ENCODE results near the gene EPHA2.

Gene EPHA2

GRCh38 chr1:16120407-16120806 is 35.5 kb downstream of the EPHA2 start:
- Mint-ChIP-seq H3K36me3 (ENCODE audit: low read depth) (no peaks in the 10 kb centered on the region), H3K27me3 (peaks cover 6% of the 10 kb centered on the region), H3K27ac (no peak overlapping the region), H3K4me1 (peaks cover 14% of the 10 kb centered on the region), H3K9me3 (no peaks in the 10 kb centered on the region), H3K4me3 (no peak overlapping the region)
- ATAC-seq (no peak), DNase-seq (no peak)

GRCh38 chr1:16119926-16120325 is 35.9 kb downstream of the EPHA2 start:
- DNase-seq (no peak), ATAC-seq (no peak)
- Mint-ChIP-seq H3K36me3 (ENCODE audit: low read depth) (no peaks in the 10 kb centered on the region), H3K9me3 (no peaks in the 10 kb centered on the region), H3K4me1 (peaks cover 14% of the 10 kb centered on the region), H3K27ac (no peak overlapping the region), H3K27me3 (peaks cover 6% of the 10 kb centered on the region), H3K4me3 (no peak overlapping the region)

GRCh38 chr1:16119504-16119903 is 36.4 kb downstream of the EPHA2 start:
- peaks cover 6% of the 10 kb centered on the region for H3K27me3 Mint-ChIP-seq
- H3K4me3 Mint-ChIP-seq = no peak overlapping the region
- DNase-seq (no peak), ATAC-seq (no peak)
- H3K36me3 Mint-ChIP-seq (ENCODE audit: low read depth) = no peaks in the 10 kb centered on the region
- H3K9me3 Mint-ChIP-seq = no peaks in the 10 kb centered on the region
- peaks cover 14% of the 10 kb centered on the region for H3K4me1 Mint-ChIP-seq
- H3K27ac Mint-ChIP-seq = no peak overlapping the region

- Mint-ChIP-seq H3K27ac (no peak overlapping the region), H3K36me3 (ENCODE audit: low read depth) (no peaks in the 10 kb centered on the region), H3K4me3 (no peak overlapping the region), H3K9me3 (no peaks in the 10 kb centered on the region), H3K27me3 (peaks cover 6% of the 10 kb centered on the region), H3K4me1 (peaks cover 12% of the 10 kb centered on the region)
- no peak for DNase-seq
- ATAC-seq = no peak
Measured at GRCh38 chr1:16118706-16119105, 37.2 kb downstream of the EPHA2 start.

- Mint-ChIP-seq H3K27ac (no peak overlapping the region), H3K36me3 (ENCODE audit: low read depth) (no peaks in the 10 kb centered on the region), H3K9me3 (no peaks in the 10 kb centered on the region), H3K27me3 (peaks cover 5% of the 10 kb centered on the region), H3K4me3 (no peak overlapping the region), H3K4me1 (peaks cover 6% of the 10 kb centered on the region)
- no peak for DNase-seq
- ATAC-seq = no peak
Measured at GRCh38 chr1:16117936-16118335, 37.9 kb downstream of the EPHA2 start.

GRCh38 chr1:16117369-16117768 is 38.5 kb downstream of the EPHA2 start:
- no peak for ATAC-seq
- Mint-ChIP-seq H3K9me3 (no peaks in the 10 kb centered on the region), H3K27ac (no peak overlapping the region), H3K27me3 (peaks cover 2% of the 10 kb centered on the region), H3K36me3 (ENCODE audit: low read depth) (no peaks in the 10 kb centered on the region), H3K4me1 (peaks cover 2% of the 10 kb centered on the region), H3K4me3 (no peak overlapping the region)
- DNase-seq = no peak

- Mint-ChIP-seq H3K27ac (no peak overlapping the region), H3K36me3 (ENCODE audit: low read depth) (no peaks in the 10 kb centered on the region), H3K9me3 (no peaks in the 10 kb centered on the region), H3K27me3 (peaks cover 5% of the 10 kb centered on the region), H3K4me1 (peaks cover 2% of the 10 kb centered on the region), H3K4me3 (no peak overlapping the region)
- no peak for ATAC-seq
- no peak for DNase-seq
Measured at GRCh38 chr1:16116625-16117024, 39.2 kb downstream of the EPHA2 start.

- no peak for ATAC-seq
- Mint-ChIP-seq H3K4me3 (no peak overlapping the region), H3K36me3 (ENCODE audit: low read depth) (no peaks in the 10 kb centered on the region), H3K4me1 (peaks cover 2% of the 10 kb centered on the region), H3K9me3 (no peaks in the 10 kb centered on the region), H3K27me3 (peaks cover 9% of the 10 kb centered on the region), H3K27ac (no peak overlapping the region)
- no peak for DNase-seq
Measured at GRCh38 chr1:16116002-16116401, 39.9 kb downstream of the EPHA2 start.

- Mint-ChIP-seq H3K27me3 (peaks cover 9% of the 10 kb centered on the region), H3K9me3 (no peaks in the 10 kb centered on the region), H3K4me3 (no peak overlapping the region), H3K36me3 (ENCODE audit: low read depth) (no peaks in the 10 kb centered on the region), H3K4me1 (peaks cover 2% of the 10 kb centered on the region), H3K27ac (no peak overlapping the region)
- ATAC-seq = no peak
- no peak for DNase-seq
Measured at GRCh38 chr1:16115468-16115983, 40.3 kb downstream of the EPHA2 start.

- H3K27me3 Mint-ChIP-seq = peaks cover 9% of the 10 kb centered on the region
- ATAC-seq = no peak
- peaks cover 2% of the 10 kb centered on the region for H3K4me1 Mint-ChIP-seq
- no peak overlapping the region for H3K27ac Mint-ChIP-seq
- H3K4me3 Mint-ChIP-seq = no peak overlapping the region
- no peaks in the 10 kb centered on the region for H3K36me3 Mint-ChIP-seq (ENCODE audit: low read depth)
- H3K9me3 Mint-ChIP-seq = no peaks in the 10 kb centered on the region
- DNase-seq = no peak
Measured at GRCh38 chr1:16114527-16115467, 41.1 kb downstream of the EPHA2 start.

GRCh38 chr1:16112596-16113555 is 43.0 kb downstream of the EPHA2 start:
- Mint-ChIP-seq H3K27ac (no peak overlapping the region), H3K4me1 (peaks cover 2% of the 10 kb centered on the region), H3K9me3 (peaks cover 4% of the 10 kb centered on the region), H3K36me3 (ENCODE audit: low read depth) (peaks cover 2% of the 10 kb centered on the region), H3K27me3 (peaks cover 9% of the 10 kb centered on the region), H3K4me3 (no peak overlapping the region)
- ATAC-seq (no peak), DNase-seq (no peak)

- no peak overlapping the region for H3K27ac Mint-ChIP-seq
- H3K36me3 Mint-ChIP-seq (ENCODE audit: low read depth) = peaks cover 2% of the 10 kb centered on the region
- no peak overlapping the region for H3K4me3 Mint-ChIP-seq
- no peaks in the 10 kb centered on the region for H3K4me1 Mint-ChIP-seq
- H3K9me3 Mint-ChIP-seq = peaks cover 7% of the 10 kb centered on the region
- DNase-seq (no peak), ATAC-seq (no peak)
- H3K27me3 Mint-ChIP-seq = peaks cover 9% of the 10 kb centered on the region
Measured at GRCh38 chr1:16111771-16112595, 43.9 kb downstream of the EPHA2 start.

- no peak overlapping the region for H3K27ac Mint-ChIP-seq
- peaks cover 2% of the 10 kb centered on the region for H3K36me3 Mint-ChIP-seq (ENCODE audit: low read depth)
- H3K4me3 Mint-ChIP-seq = no peak overlapping the region
- H3K9me3 Mint-ChIP-seq = peaks cover 7% of the 10 kb centered on the region
- no peak for DNase-seq
- H3K27me3 Mint-ChIP-seq = peaks cover 9% of the 10 kb centered on the region
- H3K4me1 Mint-ChIP-seq = no peaks in the 10 kb centered on the region
- ATAC-seq = no peak
Measured at GRCh38 chr1:16110884-16111283, 45.0 kb downstream of the EPHA2 start.

GRCh38 chr1:16110456-16110855 is 45.4 kb downstream of the EPHA2 start:
- Mint-ChIP-seq H3K27ac (no peak overlapping the region), H3K4me1 (no peaks in the 10 kb centered on the region), H3K9me3 (peaks cover 7% of the 10 kb centered on the region), H3K36me3 (ENCODE audit: low read depth) (peaks cover 2% of the 10 kb centered on the region), H3K4me3 (no peak overlapping the region), H3K27me3 (peaks cover 11% of the 10 kb centered on the region)
- ATAC-seq = no peak
- DNase-seq = no peak
